ENCODE measurements around the gene PTGER3. TPM values are rescaled to one million over a fixed set of nuclear protein-coding genes. Genes with fewer than 3 reads are reported as not detected.

PTGER3 gene
- total RNA-seq, 1 donor from 2014 or later, result 4.9 TPM

DNA sequence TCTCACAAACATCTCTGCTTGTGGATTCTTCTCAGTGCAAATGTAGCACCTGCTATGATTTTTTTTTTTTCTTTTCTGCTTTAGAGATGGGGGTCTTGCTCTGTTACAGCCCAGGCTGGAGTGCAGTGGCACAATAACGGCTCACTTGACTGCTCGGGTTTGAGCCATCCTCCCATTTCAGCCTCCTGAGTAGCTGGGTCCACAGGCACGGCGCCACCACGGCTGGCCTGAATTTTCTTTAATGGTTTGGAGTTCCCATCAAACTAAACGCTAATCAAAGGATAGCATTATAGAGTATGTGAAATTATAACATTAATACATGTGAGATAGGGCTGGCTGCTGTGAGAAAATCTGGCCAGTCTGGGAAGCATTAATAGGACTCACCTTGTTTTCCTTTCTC, 7.2 kb upstream of the PTGER3 start:
- intact Hi-C loops (cut with DNase I), result no loop called here
- ATAC-seq (peak; percentile 4), DNase-seq (ENCODE audit: missing footprints) (no peak)

DNA sequence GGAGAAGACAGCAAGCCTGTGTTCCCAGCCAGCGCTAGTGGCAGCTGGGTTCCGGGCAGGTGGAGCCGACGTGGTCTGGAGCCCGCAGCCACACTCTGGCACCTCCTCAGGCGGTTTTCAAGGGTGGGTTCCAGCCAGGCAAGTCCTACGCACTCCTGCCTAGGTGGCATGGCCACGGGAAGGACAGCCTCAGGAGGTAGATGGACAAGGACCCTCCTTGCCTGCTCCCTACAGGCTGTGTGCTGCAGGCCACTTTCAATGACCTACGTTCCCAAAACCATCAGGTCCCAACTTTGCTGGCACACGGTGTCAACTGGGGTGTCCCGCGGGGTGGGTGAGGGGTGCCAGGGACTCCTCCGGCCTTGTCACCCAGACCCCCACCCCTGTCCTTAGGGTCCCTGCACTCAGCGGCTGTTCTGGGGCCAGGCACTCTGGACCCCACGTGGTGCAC, 6.7 kb upstream of the PTGER3 start:
- DNase-seq (ENCODE audit: missing footprints), result no peak
- ATAC-seq, result peak; percentile 51
- intact Hi-C loops (cut with DNase I), result no loop called here

DNA sequence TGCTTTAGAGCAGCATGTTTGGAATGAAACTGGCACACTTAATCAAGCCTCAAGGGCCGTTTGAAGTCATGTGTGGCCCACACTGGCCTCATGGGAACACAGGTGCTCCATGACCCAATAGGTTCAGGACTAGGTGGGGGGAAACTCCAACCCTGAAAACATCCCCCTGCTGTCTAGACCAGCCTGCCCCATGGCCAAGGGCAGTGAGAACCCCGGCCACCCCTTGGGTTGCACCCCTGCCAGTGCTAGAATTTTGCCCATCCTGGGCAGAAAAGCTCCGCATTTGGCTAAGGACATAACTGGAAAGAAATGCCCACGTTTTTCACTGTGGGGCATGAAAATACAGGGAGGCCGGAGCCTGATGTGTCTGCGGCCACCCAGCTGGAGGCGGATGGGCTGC, 6.1 kb upstream of the PTGER3 start:
- ATAC-seq (no peak), DNase-seq (ENCODE audit: missing footprints) (no peak)
- intact Hi-C loops (cut with DNase I), result no loop called here

DNA sequence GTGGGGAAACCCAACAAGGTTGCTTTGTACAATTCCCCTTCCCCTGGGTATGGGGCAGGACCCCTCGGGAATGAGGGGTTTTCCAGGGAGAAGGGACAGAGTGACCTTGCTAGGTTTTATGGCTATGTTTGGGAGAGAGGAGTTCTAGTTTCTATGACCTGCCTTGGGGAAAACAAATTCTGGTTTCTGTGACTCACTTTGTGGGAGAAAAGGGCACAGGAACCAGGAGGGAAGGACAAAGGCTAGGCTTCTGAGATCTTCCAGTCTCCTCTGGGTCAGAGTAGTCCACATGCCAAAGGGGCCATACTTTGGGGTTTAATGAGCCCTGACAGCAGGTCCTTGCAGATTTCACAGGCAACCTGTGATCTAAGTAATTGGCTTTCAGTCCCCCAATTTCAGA, 5.5 kb upstream of the PTGER3 start:
- intact Hi-C loops (cut with DNase I), result no loop called here
- no peak for ATAC-seq
- DNase-seq (ENCODE audit: missing footprints), result no peak

DNA sequence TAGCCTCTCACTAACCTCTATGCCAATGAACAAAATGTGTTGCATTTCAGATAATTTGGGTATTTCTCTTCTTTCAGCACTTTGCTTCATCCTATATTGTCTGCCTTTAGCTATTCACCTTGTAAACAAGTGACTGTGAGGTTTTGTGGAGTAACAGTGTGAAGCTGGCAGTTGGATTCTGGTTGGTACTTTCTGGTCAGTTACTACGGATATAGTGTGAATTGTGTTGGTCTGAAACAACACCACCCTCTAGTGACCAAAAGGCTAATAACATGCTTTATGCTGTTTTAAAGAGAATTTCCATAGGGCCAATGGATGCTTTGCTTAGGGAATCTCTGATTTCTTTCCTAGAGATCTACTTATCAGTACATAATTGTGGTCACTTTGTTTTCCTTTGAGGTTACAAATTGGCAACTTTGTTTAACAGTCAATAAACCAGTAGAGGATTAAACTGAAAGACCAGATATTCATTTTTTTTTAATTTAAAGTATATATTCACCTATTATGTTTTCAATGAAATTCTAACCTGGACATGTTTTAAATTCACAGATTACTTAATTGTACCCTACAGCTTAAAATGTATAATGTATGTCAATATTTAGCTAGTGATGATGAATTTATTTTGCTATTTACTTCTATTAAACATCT, 2.5 kb upstream of the PTGER3 start:
- intact Hi-C loops (cut with DNase I), result loop anchor here (2.0 kb wide), 2 partner anchors 365 to 521 kb away; no protein-coding TSS in a partner anchor
- no peak for DNase-seq (ENCODE audit: missing footprints)
- ATAC-seq, result peak; percentile 49

DNA sequence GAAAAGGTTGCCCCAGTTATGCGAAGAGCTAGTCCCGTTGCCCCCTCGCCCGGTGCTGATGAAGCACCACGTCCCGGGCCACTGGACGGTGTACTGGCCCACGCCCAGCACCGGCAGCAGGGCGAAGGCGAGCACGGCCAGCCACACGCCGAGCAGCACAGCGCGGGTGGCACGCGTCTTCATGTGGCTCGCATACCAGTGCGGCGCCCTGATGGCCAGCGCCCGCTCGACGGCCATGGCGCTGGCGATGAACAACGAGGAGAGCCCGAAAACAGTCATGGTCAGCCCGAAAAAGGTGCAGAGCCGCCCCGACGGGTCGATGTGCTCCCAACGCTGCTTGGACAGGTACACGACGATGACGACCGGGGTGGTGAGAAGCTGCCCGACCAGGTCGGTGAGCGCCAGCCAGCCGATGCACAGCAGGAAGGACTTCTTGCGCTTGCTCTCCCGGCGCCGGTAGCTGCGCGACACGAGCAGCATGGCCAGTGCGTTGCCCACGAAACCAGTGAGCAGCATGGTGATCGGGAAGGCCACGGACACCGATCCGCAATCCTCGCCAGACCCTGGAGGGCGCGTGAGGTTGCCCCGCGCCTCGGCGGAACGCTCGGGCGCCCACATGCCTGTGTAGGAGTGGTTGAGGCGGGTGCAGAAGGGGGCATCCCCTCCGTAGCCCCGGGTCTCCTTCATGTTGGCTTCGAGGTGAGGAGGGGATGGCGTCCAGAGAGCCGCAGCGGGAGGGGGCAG, 553 bp downstream of the PTGER3 start:
- intact Hi-C loops (cut with DNase I), result no loop called here
- DNase-seq (ENCODE audit: missing footprints) (peak; percentile 58), ATAC-seq (peak; percentile 22)

DNA sequence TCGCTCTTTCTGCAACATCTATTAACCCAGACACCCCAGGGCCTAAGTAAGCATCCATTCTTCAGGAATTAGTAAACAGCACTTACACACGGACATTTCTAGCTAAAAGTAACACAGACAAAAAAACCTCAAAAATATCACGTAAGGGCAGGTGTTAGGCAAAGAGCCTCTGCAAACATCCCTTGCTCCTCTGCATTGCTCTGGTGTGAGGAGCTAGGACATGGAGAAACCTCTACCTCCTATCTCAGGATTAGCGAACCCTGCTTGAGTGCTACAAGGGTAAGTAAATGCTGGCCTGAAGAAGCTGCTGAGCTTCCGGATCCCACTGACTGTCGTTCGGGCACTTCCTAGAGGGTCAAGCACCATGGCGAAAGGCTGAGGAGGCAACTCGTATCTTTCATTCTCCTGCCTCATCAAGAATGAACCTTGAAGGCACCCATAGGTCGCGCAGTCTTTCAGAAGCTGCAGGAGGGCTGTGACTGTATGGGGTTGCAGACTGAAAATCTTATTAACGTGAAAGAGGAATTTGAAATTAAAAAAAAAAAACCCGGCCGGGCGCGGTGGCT, 2.1 kb downstream of the PTGER3 start:
- ATAC-seq (no peak), DNase-seq (ENCODE audit: missing footprints) (peak; percentile 31)
- intact Hi-C loops (cut with DNase I), result no loop called here

DNA sequence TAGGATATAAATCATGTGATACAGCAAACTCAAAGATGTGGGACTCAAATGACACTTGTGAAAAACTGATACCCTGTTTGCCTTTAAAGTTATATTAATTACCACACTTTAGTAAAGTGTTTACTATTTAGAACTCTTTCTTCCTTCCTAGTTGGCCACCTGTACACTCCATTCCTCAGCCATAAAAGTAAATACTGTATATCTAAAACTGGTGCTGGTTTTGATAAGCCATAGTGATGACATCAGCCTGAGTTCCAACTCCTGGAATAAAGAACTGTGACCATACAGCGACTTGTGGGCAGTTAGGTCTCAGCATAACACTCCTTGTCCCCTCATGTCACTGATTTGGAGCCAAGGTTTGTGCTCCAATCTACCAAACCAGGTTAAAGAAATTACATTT, 2.8 kb downstream of the PTGER3 start:
- DNase-seq (ENCODE audit: missing footprints) (no peak), ATAC-seq (no peak)
- intact Hi-C loops (cut with DNase I), result no loop called here

DNA sequence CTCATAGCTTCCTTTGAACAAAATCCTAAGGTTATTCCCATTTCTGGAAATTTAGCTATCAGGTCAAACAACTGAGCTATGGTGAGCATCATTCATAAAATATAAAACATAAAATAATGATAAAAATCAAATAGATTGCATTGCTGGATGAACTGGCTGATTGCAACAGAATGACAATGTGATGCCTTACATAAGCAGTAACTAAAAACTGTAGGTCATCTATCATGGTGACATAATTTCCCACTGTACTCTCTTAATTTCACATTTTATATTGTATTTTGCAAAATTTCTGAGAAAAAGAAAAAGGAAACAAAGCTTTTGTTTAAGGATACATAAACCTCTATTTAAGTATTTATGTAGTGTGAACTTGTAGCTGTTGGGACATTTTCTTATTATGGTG, 4.6 kb downstream of the PTGER3 start:
- intact Hi-C loops (cut with DNase I), result no loop called here
- DNase-seq (ENCODE audit: missing footprints) (no peak), ATAC-seq (no peak)

DNA sequence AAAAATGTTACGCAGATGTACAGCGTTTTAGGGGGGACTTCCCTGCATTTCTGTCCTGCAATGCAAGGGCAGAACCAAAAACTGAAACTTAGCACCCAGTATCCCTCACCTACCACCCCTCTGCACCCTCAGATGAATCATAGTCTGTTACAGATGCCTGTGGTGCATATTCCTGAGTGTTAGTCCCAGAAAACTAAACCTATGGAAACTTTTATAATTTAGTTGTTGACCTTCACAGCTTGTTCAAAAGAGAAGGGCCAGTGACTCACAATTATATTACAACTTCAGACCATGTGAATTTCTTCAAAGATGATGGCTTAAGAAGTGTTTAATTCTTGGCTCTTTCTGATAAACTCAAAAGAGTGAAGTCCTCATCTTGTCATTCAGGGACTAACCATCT, 5.8 kb downstream of the PTGER3 start:
- DNase-seq (ENCODE audit: missing footprints) (no peak), ATAC-seq (no peak)
- intact Hi-C loops (cut with DNase I), result no loop called here

DNA sequence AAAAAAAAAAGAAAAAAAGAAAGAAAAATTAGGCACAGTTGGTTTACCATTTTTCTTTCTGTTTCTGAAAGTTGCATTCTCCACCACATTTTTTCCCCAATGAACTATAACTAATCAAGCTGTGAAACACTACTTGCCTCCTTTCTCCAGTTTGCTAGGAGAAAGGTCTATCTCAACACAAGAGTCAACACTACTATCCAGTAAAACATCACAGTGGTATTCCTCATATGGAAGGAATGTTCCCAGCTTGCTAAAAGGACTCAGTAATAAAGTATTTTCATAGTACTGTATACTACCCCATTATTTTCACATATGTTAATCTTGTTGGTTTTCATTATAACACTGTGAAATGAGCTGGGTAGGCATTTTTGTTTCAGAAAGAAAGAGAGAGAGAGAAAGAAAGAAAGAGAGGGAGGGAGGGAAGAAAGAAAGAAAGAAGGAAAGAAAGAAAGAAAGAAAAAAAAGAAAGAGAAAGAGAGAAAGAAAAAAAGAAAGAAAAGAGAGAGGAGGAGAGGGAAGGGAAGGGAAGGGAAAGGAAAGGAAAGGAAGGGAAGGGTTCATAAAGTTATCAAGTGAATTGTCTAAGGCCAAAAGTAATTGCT, 7.9 kb downstream of the PTGER3 start:
- intact Hi-C loops (cut with DNase I), result no loop called here
- ATAC-seq (no peak), DNase-seq (ENCODE audit: missing footprints) (no peak)

DNA sequence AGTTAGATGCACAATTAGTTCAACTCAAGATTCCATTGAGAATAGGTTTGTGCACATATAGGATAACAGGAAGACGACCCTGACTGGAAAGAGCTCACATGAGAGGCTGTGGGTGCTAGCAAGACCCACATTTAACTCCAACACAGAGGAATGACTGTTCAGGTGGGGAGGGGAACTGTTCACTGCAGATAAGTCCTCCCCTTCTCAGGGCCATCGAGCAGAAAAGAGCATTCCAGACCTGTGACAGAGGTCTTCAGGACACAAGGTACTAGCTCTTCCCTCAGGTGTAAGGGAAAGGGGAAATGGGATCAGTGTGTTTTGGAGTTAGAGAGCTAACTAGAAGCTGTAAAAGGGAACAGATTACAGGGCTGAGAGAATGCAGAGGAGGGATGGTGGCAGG, 8.7 kb downstream of the PTGER3 start:
- ATAC-seq (no peak), DNase-seq (ENCODE audit: missing footprints) (no peak)
- intact Hi-C loops (cut with DNase I), result no loop called here

DNA sequence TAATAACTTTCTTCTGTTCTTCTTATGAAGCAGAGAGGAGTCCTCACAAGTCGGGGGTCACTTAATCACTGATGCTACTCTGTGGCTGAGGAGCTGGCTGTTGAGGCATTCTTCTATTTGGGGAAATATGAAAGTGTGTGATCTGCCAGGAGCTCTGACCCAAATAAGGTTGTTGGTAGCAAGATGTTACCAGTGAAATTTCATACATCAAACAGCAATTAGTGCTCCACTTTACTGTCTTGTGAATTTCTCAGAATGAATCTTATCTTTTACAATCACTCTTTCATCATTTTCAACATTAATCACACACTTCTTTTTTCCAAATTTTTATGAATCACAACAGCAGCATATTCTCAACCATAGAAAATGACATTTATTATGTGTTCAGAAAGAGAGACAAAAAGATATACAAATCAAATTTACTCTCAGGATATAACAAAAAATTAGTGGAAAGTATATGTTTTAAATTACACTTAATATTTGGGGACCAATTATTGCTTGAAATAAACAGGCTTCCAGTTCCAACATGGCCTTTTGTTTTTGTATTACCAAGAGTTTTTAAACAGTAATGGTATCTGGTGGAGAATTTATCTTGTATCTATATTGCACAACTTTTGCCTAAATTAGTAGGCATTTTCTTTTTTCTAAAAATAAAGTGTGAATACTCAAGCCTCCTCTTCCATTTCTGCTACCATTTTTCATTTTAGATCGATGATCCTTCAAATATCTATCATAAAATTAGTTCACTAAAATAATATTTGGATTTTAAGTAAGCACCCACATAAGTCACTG, 9.6 kb downstream of the PTGER3 start:
- ATAC-seq (no peak), DNase-seq (ENCODE audit: missing footprints) (no peak)
- intact Hi-C loops (cut with DNase I), result no loop called here

DNA sequence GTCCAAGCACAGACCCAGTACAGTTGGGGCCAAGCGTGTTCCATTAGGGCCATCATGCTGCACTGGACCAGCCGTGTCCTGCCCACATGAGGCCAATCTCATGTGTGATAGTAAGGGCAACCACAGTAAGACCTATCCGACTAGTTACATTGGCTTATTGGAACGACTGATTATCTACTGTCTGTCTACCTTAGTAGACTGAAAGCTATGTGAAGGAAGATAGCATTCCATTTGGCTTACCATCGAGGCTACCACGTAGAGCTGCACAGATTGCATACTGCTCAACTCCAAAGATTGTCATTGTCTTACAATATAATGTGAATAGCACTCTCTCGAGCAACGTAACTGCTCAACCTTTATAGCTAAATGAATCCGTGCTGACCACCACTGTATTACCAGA, 10.6 kb downstream of the PTGER3 start:
- ATAC-seq, result no peak

DNA sequence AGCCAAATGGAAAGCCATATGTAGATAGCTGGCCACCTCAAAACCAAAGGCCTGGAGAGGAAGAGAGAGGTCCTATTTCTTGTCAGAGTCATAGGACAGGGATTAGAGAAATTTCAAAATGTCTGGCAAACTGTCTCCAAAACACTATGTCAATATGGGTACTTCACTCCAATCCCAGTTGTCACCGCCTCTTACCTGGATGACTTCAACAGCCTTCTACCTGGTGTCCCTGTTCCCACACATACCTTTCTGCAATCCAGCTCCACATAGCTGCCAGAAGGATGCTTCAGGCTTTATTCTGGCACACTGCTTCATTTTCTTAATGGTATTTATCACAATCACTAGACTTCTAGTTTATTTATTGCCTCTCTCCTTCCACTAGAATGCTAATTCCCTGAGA, 14.5 kb downstream of the PTGER3 start:
- ATAC-seq, result no peak
- no peak for DNase-seq (ENCODE audit: missing footprints)
- intact Hi-C loops (cut with DNase I), result no loop called here

More for the DNA sequence above, 10.6 kb downstream of the PTGER3 start:
- intact Hi-C loops (cut with DNase I), result no loop called here
- no peak for DNase-seq (ENCODE audit: missing footprints)

DNA sequence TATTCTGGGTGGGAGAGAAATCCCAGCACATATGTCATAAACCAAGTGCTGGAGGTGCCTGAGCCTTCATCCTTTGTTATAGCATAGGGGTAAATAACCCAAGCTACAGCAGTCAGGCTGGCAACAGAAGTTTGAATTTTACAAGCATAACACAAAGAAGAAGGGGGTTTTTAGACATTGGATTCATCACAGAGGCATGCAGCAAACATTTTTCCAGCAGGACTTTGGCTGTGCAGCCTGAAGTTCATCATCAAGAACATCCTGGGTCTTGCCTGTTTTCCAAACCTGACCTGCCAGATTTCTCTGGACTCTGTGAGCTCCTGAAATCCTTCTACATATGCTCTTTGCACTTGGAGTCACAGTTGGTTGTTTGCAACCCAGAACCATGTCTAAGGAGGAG, 16.2 kb downstream of the PTGER3 start:
- intact Hi-C loops (cut with DNase I), result no loop called here
- DNase-seq (ENCODE audit: missing footprints) (no peak), ATAC-seq (no peak)

DNA sequence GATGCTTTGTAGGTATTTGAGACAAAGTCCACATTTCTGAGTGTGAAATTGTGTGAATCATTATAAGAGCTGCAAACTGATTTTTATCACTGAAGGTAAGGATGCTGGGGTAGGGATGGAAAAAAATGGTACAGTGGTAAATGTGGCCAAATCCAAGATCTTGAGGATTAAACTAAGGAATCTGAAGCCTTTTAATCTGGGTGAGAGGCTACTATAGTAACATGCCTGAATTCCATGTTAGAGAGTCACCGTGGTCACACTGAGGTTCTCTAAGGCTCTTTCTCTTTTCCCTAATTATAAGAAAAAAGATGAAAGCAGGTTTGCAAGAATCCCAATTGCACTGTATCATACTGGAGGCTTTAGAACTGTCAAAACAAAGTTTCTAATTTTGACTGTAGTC, 17.6 kb downstream of the PTGER3 start:
- intact Hi-C loops (cut with DNase I), result no loop called here
- no peak for DNase-seq (ENCODE audit: missing footprints)
- no peak for ATAC-seq

DNA sequence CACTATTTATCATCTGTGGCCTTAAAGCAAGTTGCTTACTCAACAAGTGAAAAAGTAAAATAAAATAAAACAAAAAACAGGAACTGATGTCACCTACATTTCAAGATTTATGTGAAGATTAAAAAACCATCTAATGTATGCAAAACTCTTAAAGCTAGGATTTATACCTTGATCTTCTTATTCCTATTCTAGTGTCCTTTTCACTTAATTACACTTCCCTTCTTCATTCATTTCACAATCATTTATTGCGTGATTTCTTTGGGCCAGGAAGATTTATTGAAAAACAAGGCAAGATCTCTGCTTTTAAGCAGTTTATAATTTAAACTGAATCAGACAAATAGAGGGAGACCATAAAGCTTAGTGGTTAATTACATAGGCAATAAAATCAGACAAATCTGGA, 18.6 kb downstream of the PTGER3 start:
- ATAC-seq (no peak), DNase-seq (ENCODE audit: missing footprints) (no peak)

DNA sequence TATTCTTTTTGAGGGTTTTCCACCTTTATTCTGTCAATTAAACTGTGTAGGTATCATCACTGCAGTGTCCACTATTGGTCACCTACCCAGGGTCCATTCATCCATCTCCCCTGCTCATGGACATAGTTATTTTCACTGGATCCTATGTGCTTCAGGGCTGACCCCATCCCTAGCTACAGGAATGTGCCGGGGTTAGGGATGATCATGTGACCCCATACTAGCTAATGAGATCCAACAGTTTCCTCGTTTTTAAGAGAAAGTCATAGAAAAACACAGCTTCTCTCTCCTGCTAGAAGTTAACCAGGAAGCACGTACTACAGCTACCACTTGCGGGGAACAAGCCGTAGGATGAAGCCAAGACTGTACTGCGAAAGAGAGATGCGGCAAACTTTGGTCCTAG, 19.6 kb downstream of the PTGER3 start:
- no peak for DNase-seq (ENCODE audit: missing footprints)
- intact Hi-C loops (cut with DNase I), result loop anchor here (10.0 kb wide), 1 partner anchor 213 kb away; no protein-coding TSS in a partner anchor
- ATAC-seq, result no peak

More for the DNA sequence above, 18.6 kb downstream of the PTGER3 start:
- intact Hi-C loops (cut with DNase I), result loop anchor here (10.0 kb wide), 1 partner anchor 214 kb away; no protein-coding TSS in a partner anchor
